ENCODE results near the gene KMT2D. TPM values are rescaled to one million over a fixed set of nuclear protein-coding genes. Genes with fewer than 3 reads are reported as not detected.

KMT2D gene
- total and polyA plus RNA-seq, 3 donors from 2014 or later: 67.1 to 169 (median 148) TPM

- no peak for DNase-seq
- no peaks in the 10 kb centered on the region for H3K36me3 ChIP-seq (ENCODE audit: low read depth, missing control alignments)
- intact Hi-C loops (cut with DNase I; ENCODE audit: low total_unique reads): no loop called here
- peak overlapping the region; percentile 75 to 95 for H3K27ac ChIP-seq
- H3K4me3 ChIP-seq: peak overlapping the region; percentile 78 to 90
- TF ChIP-seq POLR2A (IDR thresholded peaks at IDR 0.05) (no peak), CTCF (IDR thresholded peaks at IDR 0.05) (no peak)
- H3K9me3 ChIP-seq: no peaks in the 10 kb centered on the region
- no peaks in the 10 kb centered on the region for H3K27me3 ChIP-seq
- 38 to 51% methylated on average over 9 to 10 of the region's 10 CpGs for WGBS, 2 donors
- H3K4me1 ChIP-seq: peaks cover 8% of the 10 kb centered on the region
These were observed 40.9 kb downstream of the KMT2D start for GRCh38 chr12:49019443-49020324.

- Histone ChIP-seq H3K36me3 (ENCODE audit: low read depth, missing control alignments) (no peaks in the 10 kb centered on the region), H3K27ac (peak overlapping the region; percentile 75 to 95), H3K4me3 (peak overlapping the region; percentile 78 to 90), H3K4me1 (peaks cover 8% of the 10 kb centered on the region), H3K27me3 (no peaks in the 10 kb centered on the region), H3K9me3 (no peaks in the 10 kb centered on the region)
- TF ChIP-seq CTCF (IDR thresholded peaks at IDR 0.05) (no peak), POLR2A (IDR thresholded peaks at IDR 0.05) (no peak)
- no peak for DNase-seq
- 4 to 5% methylated on average over 8 of the region's 8 CpGs for WGBS, 2 donors
- intact Hi-C loops (cut with DNase I; ENCODE audit: low total_unique reads): no loop called here
These were observed 41.5 kb downstream of the KMT2D start for GRCh38 chr12:49019120-49019430.

GRCh38 chr12:49018261-49019119, 42.1 kb downstream of the KMT2D start, which contains the start of gene PRKAG1:
Gene PRKAG1 (minus strand): TSS chr12:49018776. CDS start chr12:49018740, 36 bp downstream.
- peak; percentile 97 for DNase-seq
- intact Hi-C loops (cut with DNase I; ENCODE audit: low total_unique reads): no loop called here
- H3K27ac ChIP-seq: peak within 1 kb of the TSS; percentile 75 to 95
- 0 to 1% methylated on average over 42 to 59 of the region's 59 CpGs for WGBS, 2 donors
- no peaks in the 10 kb centered on the region for H3K36me3 ChIP-seq (ENCODE audit: low read depth, missing control alignments)
- peak in 2 of 3 experiments; percentile 2 to 30 for TF ChIP-seq CTCF (IDR thresholded peaks at IDR 0.05)
- TF ChIP-seq POLR2A (IDR thresholded peaks at IDR 0.05): peak; percentile 52
- H3K9me3 ChIP-seq: no peaks in the 10 kb centered on the region
- no peaks in the 10 kb centered on the region for H3K27me3 ChIP-seq
- peaks cover 8% of the 10 kb centered on the region for H3K4me1 ChIP-seq
- H3K4me3 ChIP-seq: peak within 1 kb of the TSS; percentile 78 to 90

- DNase-seq: no peak
- TF ChIP-seq POLR2A (IDR thresholded peaks at IDR 0.05) (no peak), CTCF (IDR thresholded peaks at IDR 0.05) (peak in 1 of 3 experiments; percentile 8)
- peaks cover 8% of the 10 kb centered on the region for H3K4me1 ChIP-seq
- intact Hi-C loops (cut with DNase I; ENCODE audit: low total_unique reads): no loop called here
- H3K4me3 ChIP-seq: peak overlapping the region; percentile 78 to 90
- H3K9me3 ChIP-seq: no peaks in the 10 kb centered on the region
- peak overlapping the region; percentile 75 to 95 for H3K27ac ChIP-seq
- H3K27me3 ChIP-seq: no peaks in the 10 kb centered on the region
- WGBS, 2 donors: 0 to 1% methylated on average over 8 of the region's 8 CpGs
- no peaks in the 10 kb centered on the region for H3K36me3 ChIP-seq (ENCODE audit: low read depth, missing control alignments)
These were observed 42.7 kb downstream of the KMT2D start for GRCh38 chr12:49017891-49018260.

Measured in testis (tissue), 3 donors.